Skeletal muscle tissue (tissue), 4 donors: ENCODE results near the gene ST3GAL4. TPM values are rescaled to one million over a fixed set of nuclear protein-coding genes. Genes with fewer than 3 reads are reported as not detected.
"Not testable (repeated sequence)": the region's sequence is repeated elsewhere in the genome, so short reads cannot be mapped to it uniquely, and the experiment has no call there.

Experiments
- H3K27ac ChIP-seq: one replicate; pipeline ENCODE4 v1.7.0; 2013; ENCODE audit warnings: mild to moderate bottlenecking, low read depth, low read length, inconsistent platforms
- H3K27me3 ChIP-seq, 3 donors: one replicate each; pipeline ENCODE4 v1.7.0; 2013; ENCODE audit warnings: low read length in 3 of 3; ENCODE audit not compliant: control insufficient read depth in 3 of 3, insufficient read depth in 3 of 3
- H3K36me3 ChIP-seq, 3 donors: one replicate each; pipeline ENCODE4 v1.7.0; 2013; ENCODE audit warnings: low read length in 3 of 3; ENCODE audit not compliant: control insufficient read depth in 3 of 3, insufficient read depth in 3 of 3
- H3K4me1 ChIP-seq, 3 donors: one replicate each; pipeline ENCODE4 v1.7.0; 2013; ENCODE audit warnings: low read length in 3 of 3, mild to moderate bottlenecking in 3 of 3; ENCODE audit not compliant: control insufficient read depth in 3 of 3, insufficient read depth in 3 of 3
- H3K4me3 ChIP-seq, 3 donors: one replicate each; pipeline ENCODE4 v1.7.0; 2013; ENCODE audit warnings: low read length in 3 of 3
- H3K9ac ChIP-seq, 3 donors: one replicate each; pipeline ENCODE4 v1.7.0; 2013; ENCODE audit warnings: low read length in 3 of 3, mild to moderate bottlenecking in 3 of 3, moderate library complexity in 2 of 3, low read depth in 1 of 3
- H3K9me3 ChIP-seq, 3 donors: one replicate each; pipeline ENCODE4 v1.7.0; 2013; ENCODE audit warnings: low read length in 3 of 3; ENCODE audit not compliant: control insufficient read depth in 3 of 3
- total RNA-seq: library from RNA; depleted of rRNA; stranded (reverse); fragments of >200 nt; gene quantifications from one replicate; pipeline ENCODE4 v1.2.3, GENCODE V29; 2014
- donor health status: Osteomylitis.

Gene ST3GAL4
- total RNA-seq, 1 donor from 2014 or later, result 20.9 TPM

DNA sequence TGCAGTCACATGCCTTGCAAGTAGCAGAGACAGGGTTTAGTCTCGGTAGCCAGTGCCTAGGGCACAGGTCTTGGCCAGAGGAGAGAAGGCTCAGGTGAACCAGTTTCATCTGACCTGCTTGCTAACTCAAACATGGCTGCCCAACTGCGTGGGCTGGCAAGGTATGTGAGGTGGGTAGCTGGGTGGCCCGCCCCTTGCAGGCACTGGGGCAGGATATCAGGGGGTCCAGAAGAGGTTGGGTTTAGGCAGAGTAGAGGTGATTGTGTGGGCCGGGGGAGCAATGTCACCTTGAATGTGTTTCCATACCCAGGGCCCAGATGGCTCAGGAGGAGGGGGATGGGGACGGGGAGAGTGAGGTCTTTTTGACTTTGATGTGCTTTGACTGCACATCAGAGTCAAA, 37.7 kb downstream of the ST3GAL4 start:
- peaks cover 8 to 13% (median 8%) of the 10 kb centered on the region in 3 donors for H3K4me1 ChIP-seq
- no peak overlapping the region for H3K27ac ChIP-seq
- no peak overlapping the region for H3K4me3 ChIP-seq
- no peaks in the 10 kb centered on the region for H3K9me3 ChIP-seq
- H3K9ac ChIP-seq, result no peak overlapping the region
- H3K27me3 ChIP-seq, result no peaks in the 10 kb centered on the region
- H3K36me3 ChIP-seq, result no peaks in the 10 kb centered on the region

DNA sequence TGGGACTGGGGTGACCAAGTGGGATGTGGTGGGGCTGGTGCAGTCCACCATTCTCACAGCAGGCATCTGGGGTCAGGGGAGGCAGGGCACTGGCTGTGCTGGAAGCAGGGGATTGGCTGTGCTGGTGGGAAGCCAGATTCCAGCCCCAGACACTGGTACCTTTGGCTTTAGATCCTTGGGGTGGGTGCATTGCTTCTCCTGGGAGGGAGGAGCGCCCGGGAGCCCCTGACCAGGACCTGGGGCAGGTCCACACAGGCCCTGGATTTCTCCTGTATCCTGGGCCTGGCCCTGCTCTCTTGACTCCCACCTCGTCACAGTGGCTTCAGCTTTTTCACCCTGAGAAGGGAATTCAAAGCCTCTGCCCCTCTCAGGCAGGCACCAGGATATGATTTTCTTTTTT, 38.5 kb downstream of the ST3GAL4 start:
- no peaks in the 10 kb centered on the region for H3K36me3 ChIP-seq
- no peaks in the 10 kb centered on the region for H3K27me3 ChIP-seq
- peaks cover 8 to 13% (median 8%) of the 10 kb centered on the region in 3 donors for H3K4me1 ChIP-seq
- no peak overlapping the region for H3K4me3 ChIP-seq
- H3K9ac ChIP-seq, result no peak overlapping the region
- no peaks in the 10 kb centered on the region for H3K9me3 ChIP-seq
- no peak overlapping the region for H3K27ac ChIP-seq

DNA sequence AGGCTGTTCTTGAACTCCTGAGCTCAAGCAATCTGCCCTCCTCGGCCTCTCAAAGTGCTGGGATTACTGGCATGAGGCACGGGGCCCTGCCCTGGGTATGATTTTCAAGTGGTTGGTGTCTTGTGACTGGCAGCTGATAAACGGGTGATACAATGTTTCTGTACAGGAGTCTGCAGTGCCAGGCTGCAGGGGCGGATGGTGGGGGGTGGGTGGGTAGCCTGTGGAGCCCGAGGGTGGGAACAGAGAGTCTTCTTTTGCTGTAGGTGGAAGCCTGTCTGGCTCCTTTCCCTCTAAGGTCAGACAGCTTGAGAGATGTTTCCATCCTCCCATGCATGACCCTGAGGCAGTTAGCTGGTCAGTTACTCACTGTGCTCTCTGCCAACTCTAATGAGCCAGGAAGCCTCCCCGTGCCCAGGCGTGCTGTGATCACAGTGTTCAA, 39.2 kb downstream of the ST3GAL4 start:
- H3K4me1 ChIP-seq, result peaks cover 8 to 13% (median 8%) of the 10 kb centered on the region in 3 donors
- not testable (repeated sequence) for H3K36me3 ChIP-seq, H3K27me3 ChIP-seq, H3K9ac ChIP-seq, H3K9me3 ChIP-seq, H3K27ac ChIP-seq, H3K4me3 ChIP-seq

DNA sequence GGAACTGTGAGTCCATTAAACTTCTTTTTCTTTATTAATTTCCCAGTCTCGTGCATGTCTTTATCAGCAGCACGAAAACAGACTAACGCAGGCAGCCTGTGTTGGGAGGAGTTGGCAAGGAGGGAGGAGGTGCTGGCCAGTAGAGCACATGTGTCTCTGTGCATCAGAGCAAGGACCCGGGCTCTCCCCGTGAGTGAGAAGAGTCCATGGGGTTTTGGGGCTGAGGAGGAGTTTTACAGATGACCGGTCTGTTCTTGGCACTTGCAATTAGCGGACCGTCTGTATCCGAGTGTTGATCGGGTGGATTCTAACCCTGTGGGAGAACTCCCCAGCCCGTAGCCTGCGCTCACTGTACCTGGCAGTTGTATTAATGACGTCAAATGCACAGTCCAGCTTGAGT, 40.3 kb downstream of the ST3GAL4 start:
- H3K4me1 ChIP-seq, result peaks cover 8 to 13% (median 8%) of the 10 kb centered on the region in 3 donors
- not testable (repeated sequence) for H3K27me3 ChIP-seq, H3K9ac ChIP-seq, H3K4me3 ChIP-seq, H3K9me3 ChIP-seq, H3K27ac ChIP-seq, H3K36me3 ChIP-seq

DNA sequence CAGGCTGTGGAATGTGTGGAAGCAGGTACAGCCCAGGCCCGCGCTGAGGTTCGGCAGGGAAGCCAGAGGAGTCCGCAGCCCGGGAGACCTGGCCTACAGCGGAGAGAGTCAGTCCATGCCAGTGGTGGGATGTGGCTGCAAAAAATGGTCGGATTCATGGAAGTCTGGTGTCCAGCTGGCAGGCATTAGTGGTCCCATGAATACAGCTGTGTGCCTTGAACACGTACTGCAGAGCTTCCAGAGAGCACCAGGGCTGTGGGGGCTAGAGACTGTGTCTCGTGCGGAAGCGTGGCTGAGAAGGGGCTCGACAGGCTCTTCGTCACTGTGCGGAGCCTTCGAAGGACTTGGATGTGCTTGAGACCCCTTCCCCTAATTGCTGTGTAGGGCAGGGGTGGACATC, 40.8 kb downstream of the ST3GAL4 start:
- H3K9ac ChIP-seq, H3K27me3 ChIP-seq, H3K36me3 ChIP-seq, H3K9me3 ChIP-seq, H3K4me3 ChIP-seq, H3K27ac ChIP-seq: not testable (repeated sequence)
- peaks cover 8 to 13% (median 8%) of the 10 kb centered on the region in 3 donors for H3K4me1 ChIP-seq

DNA sequence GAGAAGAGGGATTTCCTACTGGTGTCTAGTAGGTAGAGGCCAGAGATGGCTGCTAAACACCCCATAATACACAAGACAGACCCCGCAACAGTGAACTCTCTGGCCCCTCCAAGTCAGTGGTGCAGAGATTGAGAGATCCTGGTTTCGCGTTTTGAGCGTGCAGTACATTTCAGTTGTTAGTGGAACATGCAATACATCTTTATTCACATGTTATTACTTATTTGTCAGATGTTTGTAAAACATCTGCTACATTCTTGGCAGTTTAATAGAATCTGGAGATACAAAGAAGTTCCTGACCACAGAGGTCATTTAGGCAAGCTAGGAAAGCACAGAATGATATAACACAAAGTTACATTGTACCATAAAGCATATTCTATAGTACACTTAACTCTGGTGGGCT, 41.5 kb downstream of the ST3GAL4 start:
- H3K9me3 ChIP-seq, result no peaks in the 10 kb centered on the region
- H3K4me3 ChIP-seq, result no peak overlapping the region
- no peaks in the 10 kb centered on the region for H3K36me3 ChIP-seq
- H3K9ac ChIP-seq, result no peak overlapping the region
- peaks cover 5 to 9% (median 7%) of the 10 kb centered on the region in 3 donors for H3K4me1 ChIP-seq
- H3K27ac ChIP-seq, result no peak overlapping the region
- no peaks in the 10 kb centered on the region for H3K27me3 ChIP-seq

DNA sequence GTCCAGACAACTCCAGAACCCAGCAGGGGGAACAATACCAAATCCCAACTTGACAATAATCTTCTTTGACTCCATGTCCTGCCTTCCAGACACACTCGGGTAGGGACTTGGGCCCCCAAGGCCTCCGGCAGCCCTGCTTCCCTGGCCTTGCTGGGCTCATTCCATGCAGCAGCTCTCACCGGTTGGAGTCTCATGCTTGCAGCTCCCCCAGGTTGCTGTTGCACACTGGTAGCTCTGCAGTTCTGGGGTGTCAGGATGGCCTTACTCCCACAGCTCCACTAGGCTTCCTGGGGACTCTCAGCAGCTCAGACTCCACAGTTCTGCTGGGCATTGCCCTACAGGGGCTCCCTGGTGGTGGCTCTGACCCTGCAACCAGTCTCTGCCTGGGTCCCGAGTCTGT, 42.8 kb downstream of the ST3GAL4 start:
- Histone ChIP-seq H3K9me3 (no peaks in the 10 kb centered on the region), H3K4me1 (peaks cover 0 to 1% (median under 1%) of the 10 kb centered on the region in 3 donors), H3K9ac (no peak overlapping the region), H3K4me3 (no peak overlapping the region), H3K27me3 (no peaks in the 10 kb centered on the region), H3K36me3 (no peaks in the 10 kb centered on the region), H3K27ac (no peak overlapping the region)

DNA sequence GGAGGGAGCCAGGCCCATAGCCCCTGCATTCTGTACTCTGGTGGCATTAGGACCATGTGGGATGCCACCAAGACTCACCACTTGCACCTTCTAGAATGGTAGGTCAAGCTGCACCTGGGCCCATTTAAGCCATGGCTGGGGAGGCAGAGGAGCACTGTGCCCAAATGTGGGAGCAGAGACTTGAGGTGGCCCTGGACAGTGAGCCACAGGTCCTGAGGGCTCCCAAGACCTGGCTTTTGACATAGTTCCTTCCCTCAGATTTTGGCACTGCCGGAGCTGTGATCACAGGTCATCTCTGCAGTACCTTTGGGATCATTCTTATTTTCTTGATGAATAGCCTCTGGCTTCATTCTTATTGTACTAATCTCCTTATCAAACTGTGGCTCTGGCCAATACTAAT, 43.2 kb downstream of the ST3GAL4 start:
- Histone ChIP-seq H3K36me3 (no peaks in the 10 kb centered on the region), H3K27ac (no peak overlapping the region), H3K9ac (no peak overlapping the region), H3K27me3 (no peaks in the 10 kb centered on the region), H3K9me3 (no peaks in the 10 kb centered on the region), H3K4me1 (no peaks in the 10 kb centered on the region), H3K4me3 (no peak overlapping the region)

DNA sequence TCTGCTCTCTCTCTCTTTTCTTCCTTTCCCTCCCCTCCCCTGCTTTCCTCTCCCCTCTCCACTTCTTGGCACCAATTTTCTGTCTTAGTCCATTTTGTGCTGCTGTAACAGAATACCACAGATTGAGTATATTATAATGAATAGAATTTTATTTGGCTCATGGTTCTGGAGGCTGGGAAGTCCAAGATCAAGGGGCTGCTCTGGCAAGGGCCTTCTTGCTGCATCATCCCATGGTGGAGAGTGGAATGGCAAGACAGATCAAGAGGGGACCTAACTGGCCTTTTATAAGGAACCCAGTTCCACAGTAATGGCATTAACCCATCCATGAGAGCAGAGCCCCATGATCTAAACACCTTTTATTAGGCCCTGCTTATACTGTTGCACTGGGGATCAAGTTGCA, 44.5 kb downstream of the ST3GAL4 start:
- H3K9me3 ChIP-seq, result no peaks in the 10 kb centered on the region
- H3K4me3 ChIP-seq, result no peak overlapping the region
- H3K36me3 ChIP-seq, result no peaks in the 10 kb centered on the region
- no peak overlapping the region for H3K9ac ChIP-seq
- no peaks in the 10 kb centered on the region for H3K27me3 ChIP-seq
- no peaks in the 10 kb centered on the region for H3K4me1 ChIP-seq
- no peak overlapping the region for H3K27ac ChIP-seq

DNA sequence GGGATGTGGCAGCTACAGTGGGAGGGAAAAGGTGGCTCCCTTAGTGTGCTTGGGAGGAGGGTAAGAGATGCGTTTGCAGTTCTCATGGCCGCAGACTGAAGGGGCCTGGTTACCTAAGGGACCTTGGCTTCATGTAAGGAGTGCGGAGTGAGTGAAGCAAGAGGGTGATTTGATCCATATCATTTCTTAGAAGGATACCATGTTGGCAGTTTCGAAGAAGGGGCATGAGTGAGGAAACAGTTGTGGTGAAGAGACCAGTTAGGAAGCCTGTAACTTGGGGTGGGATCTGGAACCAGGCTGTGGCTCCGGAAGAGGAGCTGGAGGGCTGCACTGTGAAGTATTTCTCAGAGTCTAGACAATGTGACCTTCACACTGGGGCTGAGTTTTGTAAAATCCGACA, 45.0 kb downstream of the ST3GAL4 start:
- H3K27ac ChIP-seq, result no peak overlapping the region
- no peaks in the 10 kb centered on the region for H3K9me3 ChIP-seq
- H3K27me3 ChIP-seq, result no peaks in the 10 kb centered on the region
- H3K4me1 ChIP-seq, result no peaks in the 10 kb centered on the region
- H3K9ac ChIP-seq, result no peak overlapping the region
- H3K36me3 ChIP-seq, result no peaks in the 10 kb centered on the region
- no peak overlapping the region for H3K4me3 ChIP-seq
